Peyer's patch (tissue), 4 donors: ENCODE data around the gene RUFY4. TPM values are rescaled to one million over a fixed set of nuclear protein-coding genes. Genes with fewer than 3 reads are reported as not detected.

ENCODE experiments used
- DNase-seq, 3 donors: peaks; one replicate each; pipeline ENCODE4 v3.0.0-alpha.2; 2017 to 2019
- H3K27ac ChIP-seq, 4 donors: fragments of 200-600 bp; sonication (generic); one replicate each; pipeline ENCODE4 v1.5.1; 2016 to 2019
- H3K27me3 ChIP-seq, 2 donors: fragments of 200-600 bp; sonication (generic); one replicate each; pipeline ENCODE4 v1.5.1; 2019
- H3K36me3 ChIP-seq, 3 donors: fragments of 200-600 bp; sonication (generic); one replicate each; pipeline ENCODE4 v1.5.1; 2016 to 2019
- H3K4me1 ChIP-seq, 4 donors: fragments of 200-600 bp; sonication (generic); one replicate each; pipeline ENCODE4 v1.5.1; 2016 to 2019
- H3K4me3 ChIP-seq, 4 donors: fragments of 200-600 bp; sonication (generic); 1 replicate in 3 of 4; 2 replicates in 1 of 4; pipeline ENCODE4 v1.5.1; 2016 to 2019; ENCODE audit warnings: mild to moderate bottlenecking in 1 of 4
- H3K9me3 ChIP-seq, 4 donors: fragments of 200-600 bp; sonication (generic); one replicate each; pipeline ENCODE4 v1.5.1; 2016 to 2019; ENCODE audit warnings: mild to moderate bottlenecking in 1 of 4
- CTCF ChIP-seq, 6 experiments: fragments of 450-650 bp in 4 of 6; fragments of 200-600 bp in 2 of 6; sonication (generic) in 1 of 6; IDR thresholded peaks; one replicate each; pipeline ENCODE4 v1.5.1; 2017 to 2019; ENCODE audit warnings: antibody characterized with exemption in 6 of 6, mild to moderate bottlenecking in 3 of 6, moderate library complexity in 1 of 6
- POLR2A ChIP-seq, 2 donors: fragments of 450-650 bp; IDR thresholded peaks; one replicate each; pipeline ENCODE4 v1.5.1; 2017; ENCODE audit warnings: antibody characterized with exemption in 2 of 2, mild to moderate bottlenecking in 2 of 2, moderate library complexity in 2 of 2
- total RNA-seq, 4 donors: library from RNA; depleted of rRNA; stranded (reverse); fragments of >200 nt; gene quantifications; one replicate each; pipeline ENCODE4 v1.1.0, GENCODE V29; 2016

RUFY4 gene
- total RNA-seq, 4 donors from 2014 or later, result 0.27 to 5.0 TPM; not detected in 2

GRCh38 chr2:218069606-218070300, 700 bp downstream of the RUFY4 start:
- TF ChIP-seq CTCF (IDR thresholded peaks at IDR 0.05) (no peak), POLR2A (IDR thresholded peaks at IDR 0.05) (no peak)
- DNase-seq, result no peak
- no peak overlapping the region for H3K4me3 ChIP-seq
- H3K4me1 ChIP-seq, result peaks cover 0 to 5% (median 0%) of the 10 kb centered on the region in 4 donors
- no peaks in the 10 kb centered on the region for H3K9me3 ChIP-seq
- no peaks in the 10 kb centered on the region for H3K27me3 ChIP-seq
- no peaks in the 10 kb centered on the region for H3K36me3 ChIP-seq
- no peak overlapping the region for H3K27ac ChIP-seq

GRCh38 chr2:218070587-218070986, 1.5 kb downstream of the RUFY4 start:
- no peak overlapping the region for H3K27ac ChIP-seq
- H3K4me1 ChIP-seq, result peaks cover 0 to 5% (median 0%) of the 10 kb centered on the region in 4 donors
- no peaks in the 10 kb centered on the region for H3K27me3 ChIP-seq
- H3K4me3 ChIP-seq, result no peak overlapping the region
- H3K9me3 ChIP-seq, result no peaks in the 10 kb centered on the region
- TF ChIP-seq POLR2A (IDR thresholded peaks at IDR 0.05) (no peak), CTCF (IDR thresholded peaks at IDR 0.05) (no peak)
- DNase-seq, result no peak
- H3K36me3 ChIP-seq, result no peaks in the 10 kb centered on the region

- Histone ChIP-seq H3K4me1 (peaks cover 0 to 5% (median 0%) of the 10 kb centered on the region in 4 donors), H3K36me3 (no peaks in the 10 kb centered on the region), H3K4me3 (no peak overlapping the region), H3K27ac (no peak overlapping the region), H3K27me3 (no peaks in the 10 kb centered on the region), H3K9me3 (no peaks in the 10 kb centered on the region)
- no peak for DNase-seq
- TF ChIP-seq CTCF (IDR thresholded peaks at IDR 0.05) (no peak), POLR2A (IDR thresholded peaks at IDR 0.05) (no peak)
These were observed 2.3 kb downstream of the RUFY4 start for GRCh38 chr2:218071218-218071937.

GRCh38 chr2:218072002-218072401, 2.9 kb downstream of the RUFY4 start:
- Histone ChIP-seq H3K36me3 (no peaks in the 10 kb centered on the region), H3K4me1 (peaks cover 0 to 5% (median 0%) of the 10 kb centered on the region in 4 donors), H3K4me3 (no peak overlapping the region), H3K27me3 (no peaks in the 10 kb centered on the region), H3K27ac (no peak overlapping the region), H3K9me3 (no peaks in the 10 kb centered on the region)
- TF ChIP-seq CTCF (IDR thresholded peaks at IDR 0.05), result no peak
- no peak for TF ChIP-seq POLR2A (IDR thresholded peaks at IDR 0.05)
- no peak for DNase-seq

- Histone ChIP-seq H3K36me3 (no peaks in the 10 kb centered on the region), H3K4me1 (peaks cover 0 to 5% (median 0%) of the 10 kb centered on the region in 4 donors), H3K9me3 (no peaks in the 10 kb centered on the region), H3K27me3 (no peaks in the 10 kb centered on the region), H3K4me3 (no peak overlapping the region), H3K27ac (no peak overlapping the region)
- no peak for TF ChIP-seq POLR2A (IDR thresholded peaks at IDR 0.05)
- TF ChIP-seq CTCF (IDR thresholded peaks at IDR 0.05), result no peak
- DNase-seq, result no peak
These were observed 3.5 kb downstream of the RUFY4 start for GRCh38 chr2:218072478-218073024.
